H1 (cell line): ENCODE measurements around the gene NOL4L. TPM values are rescaled to one million over a fixed set of nuclear protein-coding genes. Genes with fewer than 3 reads are reported as not detected.

Experiments used
- CTCF ChIP-seq, 3 experiments: IDR thresholded peaks; 1 replicate in 2 of 3; 2 replicates in 1 of 3; pipeline versions ENCODE4 v1.5.1 to v1.6.1; 2011; ENCODE audit warnings: low read length in 3 of 3, mild to moderate bottlenecking in 3 of 3, inconsistent platforms in 2 of 3, low read depth in 1 of 3, moderate library complexity in 1 of 3; ENCODE audit not compliant: insufficient read depth in 1 of 3; ENCODE audit errors: control extremely low read depth in 1 of 3
- GABPA ChIP-seq: IDR thresholded peaks from 2 replicates; pipeline ENCODE4 v1.6.1; 2011; ENCODE audit warnings: mild to moderate bottlenecking, low read length, moderate library complexity, borderline replicate concordance; ENCODE audit not compliant: insufficient read depth
- KDM5A ChIP-seq: fragments of 200-600 bp; IDR thresholded peaks from 2 replicates; pipeline ENCODE4 v1.7.1; 2012; ENCODE audit warnings: mild to moderate bottlenecking, low read length, inconsistent platforms, mixed read lengths
- RNF2 ChIP-seq: fragments of 200-900, 300-1000 bp; sonication (generic); IDR thresholded peaks from 2 replicates; pipeline ENCODE4 v1.7.1; 2016; ENCODE audit warnings: borderline replicate concordance, low read depth, mild to moderate bottlenecking, antibody characterized with exemption, low read length; ENCODE audit not compliant: poor library complexity, severe bottlenecking; ENCODE audit errors: missing control alignments
- USF2 ChIP-seq: IDR thresholded peaks from 2 replicates; pipeline ENCODE4 v1.6.1; 2011; ENCODE audit warnings: low read length, improper control_type of control experiment
- polyA plus RNA-seq, 7 experiments: library from polyadenylated mRNA; depleted of rRNA in 3 of 7; stranded (reverse) in 5 of 7; unstranded in 2 of 7; fragments of >200 nt in 5 of 7; fragments of 200-250 nt in 2 of 7; gene quantifications; 1 replicate in 5 of 7; 2 replicates in 1 of 7; 4 replicates in 1 of 7; pipeline versions ENCODE4 v1.2.1 to v1.2.3, GENCODE V29; 2011 to 2013; ENCODE audit warnings: missing spikeins in 2 of 7, mixed read lengths in 2 of 7
- total RNA-seq: library from RNA; stranded (reverse); fragmentation: NEBNext Ultra II Directional; extraction: Animal tissue kit (Norgen Biotek cat#: 25700); gene quantifications from 2 replicates; pipeline ENCODE4 v1.2.1, GENCODE V29; 2021

NOL4L gene
- total and polyA plus RNA-seq, 2 of the 8 experiments (the other 6 are each of a cell fraction or from before 2014, with no cell fraction given): 15.3 to 23.7 TPM

- TF ChIP-seq USF2 (no peak), RNF2 (no peak), KDM5A (no peak), GABPA (no peak), CTCF (IDR thresholded peaks at IDR 0.05; ENCODE audit: control extremely low read depth in 1 of 3, insufficient read depth in 1 of 3, low read depth in 1 of 3, low read length in 3 of 3) (no peak)
These were observed 40.8 kb downstream of the NOL4L start (continued) for GRCh38 chr20:32544260-32544722.
